Trophoblast cell (in vitro differentiated cells and primary cell): ENCODE results near the gene CD47.

ENCODE experiments used
- DNase-seq, 2 donors: peaks; one replicate each; pipeline ENCODE4 v3.0.0-alpha.2; 2016
- H2AFZ ChIP-seq: 2 replicates; pipeline ENCODE4 v1.6.1; 2013; ENCODE audit warnings: low read length, moderate library complexity, mild to moderate bottlenecking; ENCODE audit not compliant: insufficient read depth, poor library complexity
- H2AK5ac ChIP-seq: 2 replicates; pipeline ENCODE4 v1.6.1; 2013; ENCODE audit warnings: mild to moderate bottlenecking, low read length
- H2BK120ac ChIP-seq: 2 replicates; pipeline ENCODE4 v1.6.1; 2013; ENCODE audit warnings: low read length, mild to moderate bottlenecking, moderate library complexity; ENCODE audit not compliant: insufficient read depth, poor library complexity
- H2BK12ac ChIP-seq: 2 replicates; pipeline ENCODE4 v1.6.1; 2013; ENCODE audit warnings: mild to moderate bottlenecking, low read length, moderate library complexity
- H2BK5ac ChIP-seq: 2 replicates; pipeline ENCODE4 v1.6.1; 2013; ENCODE audit warnings: low read length, low read depth, moderate library complexity, mild to moderate bottlenecking; ENCODE audit not compliant: poor library complexity
- H3K14ac ChIP-seq: 2 replicates; pipeline ENCODE4 v1.6.1; 2013; ENCODE audit warnings: mild to moderate bottlenecking, low read length
- H3K18ac ChIP-seq: 2 replicates; pipeline ENCODE4 v1.6.1; 2013; ENCODE audit warnings: mild to moderate bottlenecking, low read length
- H3K23ac ChIP-seq: 2 replicates; pipeline ENCODE4 v1.6.1; 2013; ENCODE audit warnings: low read length
- H3K27ac ChIP-seq: 2 replicates; pipeline ENCODE4 v1.5.1; 2013; ENCODE audit warnings: low read depth, mild to moderate bottlenecking, inconsistent platforms, low read length, moderate library complexity
- H3K27me3 ChIP-seq: 2 replicates; pipeline ENCODE4 v1.6.1; 2013; ENCODE audit warnings: inconsistent platforms, mild to moderate bottlenecking, low read length, moderate library complexity; ENCODE audit not compliant: insufficient read depth
- H3K36me3 ChIP-seq, 2 experiments: 1 replicate in 1 of 2; 2 replicates in 1 of 2; pipeline ENCODE4 v1.6.1; 2013; ENCODE audit warnings: low read length in 2 of 2, mild to moderate bottlenecking in 2 of 2, moderate library complexity in 1 of 2; ENCODE audit not compliant: insufficient read depth in 2 of 2, control insufficient read depth in 1 of 2
- H3K4ac ChIP-seq: 2 replicates; pipeline ENCODE4 v1.6.1; 2013; ENCODE audit warnings: low read depth, mild to moderate bottlenecking, low read length, moderate library complexity
- H3K4me1 ChIP-seq, 2 experiments: 1 replicate in 1 of 2; 2 replicates in 1 of 2; pipeline ENCODE4 v1.6.1; 2013; ENCODE audit warnings: low read length in 2 of 2, mild to moderate bottlenecking in 2 of 2, moderate library complexity in 1 of 2; ENCODE audit not compliant: insufficient read depth in 2 of 2, control insufficient read depth in 1 of 2
- H3K4me2 ChIP-seq: 2 replicates; pipeline ENCODE4 v1.6.1; 2013; ENCODE audit warnings: inconsistent platforms, mild to moderate bottlenecking, low read length, moderate library complexity
- H3K4me3 ChIP-seq: 2 replicates; pipeline ENCODE4 v1.5.1; 2013; ENCODE audit warnings: mild to moderate bottlenecking, low read depth, low read length, inconsistent platforms
- H3K79me1 ChIP-seq: one replicate; pipeline ENCODE4 v1.6.1; 2013; ENCODE audit warnings: low read length
- H3K79me2 ChIP-seq: 2 replicates; pipeline ENCODE4 v1.6.1; 2013; ENCODE audit warnings: low read length, mild to moderate bottlenecking; ENCODE audit not compliant: control insufficient read depth, insufficient read depth, poor library complexity
- H3K9ac ChIP-seq: 2 replicates; pipeline ENCODE4 v1.6.1; 2013; ENCODE audit warnings: mild to moderate bottlenecking, low read length
- H3K9me3 ChIP-seq: 2 replicates; pipeline ENCODE4 v1.6.1; 2013; ENCODE audit warnings: low read depth, mild to moderate bottlenecking, control low read depth, inconsistent platforms, low read length; ENCODE audit not compliant: insufficient read depth
- H4K12ac ChIP-seq: 2 replicates; pipeline ENCODE4 v1.6.1; 2013; ENCODE audit warnings: low read depth, mild to moderate bottlenecking, low read length, moderate library complexity
- H4K8ac ChIP-seq: 2 replicates; pipeline ENCODE4 v1.6.1; 2013; ENCODE audit warnings: low read depth, mild to moderate bottlenecking, low read length, moderate library complexity
- H4K91ac ChIP-seq: one replicate; pipeline ENCODE4 v1.6.1; 2013; ENCODE audit warnings: low read depth, mild to moderate bottlenecking, low read length, moderate library complexity
- WGBS: extraction: QIAGEN DNeasy Blood & Tissue Kit; methylation state at CpG from one replicate; pipeline ENCODE4 v1.1.7; 2013; ENCODE audit warnings: missing lambda C conversion rate; ENCODE audit not compliant: insufficient read length, insufficient coverage; ENCODE audit errors: extremely low coverage; 5-methylcytosine and 5-hydroxymethylcytosine counted together

The CD47 gene

GRCh38 chr3:108113975-108114374, 23.1 kb upstream of the CD47 start:
- Histone ChIP-seq H3K4me1 (peaks cover 2 to 9% of the 10 kb centered on the region in 2 experiments), H3K23ac (no peak overlapping the region), H3K36me3 (no peaks in the 10 kb centered on the region), H3K4ac (no peak overlapping the region), H3K27ac (no peak overlapping the region), H4K12ac (no peak overlapping the region), H2AFZ (no peak overlapping the region), H3K9me3 (no peaks in the 10 kb centered on the region), H3K4me2 (no peak overlapping the region), H3K14ac (no peak overlapping the region), H3K18ac (no peak overlapping the region), H3K79me2 (no peaks in the 10 kb centered on the region), H4K91ac (no peak overlapping the region), H2BK120ac (no peak overlapping the region), H2AK5ac (no peak overlapping the region), H3K27me3 (no peaks in the 10 kb centered on the region), H3K4me3 (no peak overlapping the region), H2BK12ac (no peak overlapping the region), H3K79me1 (peaks cover 2% of the 10 kb centered on the region), H2BK5ac (no peak overlapping the region), H4K8ac (no peak overlapping the region), H3K9ac (no peak overlapping the region)
- WGBS: no CpG with 5 or more reads among the region's 15 CpGs
- DNase-seq: no peak

GRCh38 chr3:108110934-108111333, 20.1 kb upstream of the CD47 start:
- H3K4me3 ChIP-seq: no peak overlapping the region
- no peak overlapping the region for H3K27ac ChIP-seq
- no peaks in the 10 kb centered on the region for H3K27me3 ChIP-seq
- no peaks in the 10 kb centered on the region for H3K79me1 ChIP-seq
- no peak overlapping the region for H3K18ac ChIP-seq
- no peak overlapping the region for H4K8ac ChIP-seq
- H3K36me3 ChIP-seq: no peaks in the 10 kb centered on the region
- H4K12ac ChIP-seq: no peak overlapping the region
- H2AFZ ChIP-seq: no peak overlapping the region
- no peak overlapping the region for H4K91ac ChIP-seq
- H3K14ac ChIP-seq: no peak overlapping the region
- no peak overlapping the region for H3K4me2 ChIP-seq
- H3K4ac ChIP-seq: no peak overlapping the region
- no peaks in the 10 kb centered on the region for H3K79me2 ChIP-seq
- no peak overlapping the region for H3K23ac ChIP-seq
- H3K9me3 ChIP-seq: no peaks in the 10 kb centered on the region
- no peak overlapping the region for H2BK5ac ChIP-seq
- no peak overlapping the region for H2AK5ac ChIP-seq
- H2BK120ac ChIP-seq: no peak overlapping the region
- H3K9ac ChIP-seq: no peak overlapping the region
- H2BK12ac ChIP-seq: no peak overlapping the region
- WGBS: no CpG with 5 or more reads among the region's 3 CpGs
- no peak for DNase-seq
- H3K4me1 ChIP-seq: peaks cover 2 to 6% of the 10 kb centered on the region in 2 experiments

GRCh38 chr3:108108416-108108815, 17.6 kb upstream of the CD47 start:
- no peak overlapping the region for H2BK5ac ChIP-seq
- H3K14ac ChIP-seq: no peak overlapping the region
- no CpG with 5 or more reads among the region's 2 CpGs for WGBS
- H3K27me3 ChIP-seq: no peaks in the 10 kb centered on the region
- no peak overlapping the region for H4K8ac ChIP-seq
- no peak overlapping the region for H3K23ac ChIP-seq
- H2AFZ ChIP-seq: no peak overlapping the region
- no peaks in the 10 kb centered on the region for H3K36me3 ChIP-seq
- no peak overlapping the region for H4K91ac ChIP-seq
- H3K9me3 ChIP-seq: no peaks in the 10 kb centered on the region
- DNase-seq: no peak
- H3K79me1 ChIP-seq: no peaks in the 10 kb centered on the region
- H3K79me2 ChIP-seq: no peaks in the 10 kb centered on the region
- H2BK120ac ChIP-seq: no peak overlapping the region
- H3K18ac ChIP-seq: no peak overlapping the region
- H3K4ac ChIP-seq: no peak overlapping the region
- H3K4me1 ChIP-seq: peaks cover 0 to 2% of the 10 kb centered on the region in 2 experiments
- no peak overlapping the region for H3K4me2 ChIP-seq
- H3K27ac ChIP-seq: no peak overlapping the region
- H3K9ac ChIP-seq: no peak overlapping the region
- H2BK12ac ChIP-seq: no peak overlapping the region
- no peak overlapping the region for H3K4me3 ChIP-seq
- no peak overlapping the region for H2AK5ac ChIP-seq
- no peak overlapping the region for H4K12ac ChIP-seq

GRCh38 chr3:108106449-108106848, 15.6 kb upstream of the CD47 start:
- H3K36me3 ChIP-seq: no peaks in the 10 kb centered on the region
- no peak overlapping the region for H2BK120ac ChIP-seq
- H3K9ac ChIP-seq: no peak overlapping the region
- H3K27me3 ChIP-seq: no peaks in the 10 kb centered on the region
- H3K4me2 ChIP-seq: no peak overlapping the region
- H3K79me2 ChIP-seq: no peaks in the 10 kb centered on the region
- no peak overlapping the region for H4K8ac ChIP-seq
- no peak overlapping the region for H2AK5ac ChIP-seq
- DNase-seq: no peak
- no peak overlapping the region for H3K23ac ChIP-seq
- no peaks in the 10 kb centered on the region for H3K79me1 ChIP-seq
- peaks cover 0 to 2% of the 10 kb centered on the region in 2 experiments for H3K4me1 ChIP-seq
- H3K14ac ChIP-seq: no peak overlapping the region
- no peak overlapping the region for H3K4me3 ChIP-seq
- H2BK5ac ChIP-seq: no peak overlapping the region
- H3K4ac ChIP-seq: no peak overlapping the region
- no peak overlapping the region for H4K91ac ChIP-seq
- H3K18ac ChIP-seq: no peak overlapping the region
- H3K9me3 ChIP-seq: peaks cover 1% of the 10 kb centered on the region
- H4K12ac ChIP-seq: no peak overlapping the region
- no peak overlapping the region for H3K27ac ChIP-seq
- H2BK12ac ChIP-seq: no peak overlapping the region
- H2AFZ ChIP-seq: no peak overlapping the region
